Activated CD8-positive, alpha-beta memory T cell treated with anti-CD3 and anti-CD28 coated beads, Interleukin-2, amount 50 U/mL, for 4 hours (primary cell): ENCODE results near the gene PNCK.
"Not testable (repeated sequence)": the region's sequence is repeated elsewhere in the genome, so short reads cannot be mapped to it uniquely, and the experiment has no call there.

ENCODE experiments used
- DNase-seq: peaks from one replicate; pipeline ENCODE4 v3.0.0-alpha.2; 2020

The PNCK gene

GRCh38 chrX:153673428-153674218 lies at the start of gene PNCK:
TSS of gene PNCK (minus strand) at chrX:153673813. CDS start at chrX:153673076, 737 bp downstream.
- no peak for DNase-seq

DNA sequence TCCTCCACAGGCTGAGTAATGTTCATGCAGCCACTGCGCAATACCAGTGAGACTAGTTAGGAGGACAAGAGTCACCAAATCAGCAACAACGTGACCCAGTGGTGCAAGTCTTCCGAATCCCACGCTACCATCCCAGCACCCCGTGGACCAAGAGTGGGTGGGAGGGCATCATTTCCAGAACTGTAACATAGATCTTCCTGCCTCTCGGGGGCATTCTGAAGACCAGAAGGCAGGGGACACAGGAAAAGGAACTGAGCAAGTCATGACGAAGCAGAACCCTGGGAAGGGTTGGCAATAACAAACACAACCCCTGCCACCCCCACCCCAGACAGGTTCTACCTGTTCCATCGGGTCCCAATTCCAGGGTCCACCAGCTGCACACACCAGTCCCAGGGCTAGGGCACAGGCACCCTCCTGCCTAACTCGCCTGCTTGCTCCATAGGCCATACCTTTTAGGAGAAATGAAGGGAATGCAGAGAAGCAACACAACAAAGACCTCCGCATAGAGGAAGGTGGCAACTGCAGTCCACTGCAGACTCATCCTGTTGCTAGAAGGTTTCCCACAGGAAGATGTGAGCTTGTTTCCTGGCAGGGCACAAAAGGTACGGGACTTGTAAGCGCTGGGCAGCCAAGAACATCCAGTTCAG lies 49.2 kb upstream of the PNCK start:
- no peak for DNase-seq

- DNase-seq: no peak
Measured at GRCh38 chrX:153719701-153720100, 46.1 kb upstream of the PNCK start.

GRCh38 chrX:153719238-153719637 lies 45.6 kb upstream of the PNCK start:
- no peak for DNase-seq

GRCh38 chrX:153717445-153717844 lies 43.8 kb upstream of the PNCK start:
- no peak for DNase-seq

- no peak for DNase-seq
Measured at GRCh38 chrX:153714256-153714655, 40.6 kb upstream of the PNCK start.

DNA sequence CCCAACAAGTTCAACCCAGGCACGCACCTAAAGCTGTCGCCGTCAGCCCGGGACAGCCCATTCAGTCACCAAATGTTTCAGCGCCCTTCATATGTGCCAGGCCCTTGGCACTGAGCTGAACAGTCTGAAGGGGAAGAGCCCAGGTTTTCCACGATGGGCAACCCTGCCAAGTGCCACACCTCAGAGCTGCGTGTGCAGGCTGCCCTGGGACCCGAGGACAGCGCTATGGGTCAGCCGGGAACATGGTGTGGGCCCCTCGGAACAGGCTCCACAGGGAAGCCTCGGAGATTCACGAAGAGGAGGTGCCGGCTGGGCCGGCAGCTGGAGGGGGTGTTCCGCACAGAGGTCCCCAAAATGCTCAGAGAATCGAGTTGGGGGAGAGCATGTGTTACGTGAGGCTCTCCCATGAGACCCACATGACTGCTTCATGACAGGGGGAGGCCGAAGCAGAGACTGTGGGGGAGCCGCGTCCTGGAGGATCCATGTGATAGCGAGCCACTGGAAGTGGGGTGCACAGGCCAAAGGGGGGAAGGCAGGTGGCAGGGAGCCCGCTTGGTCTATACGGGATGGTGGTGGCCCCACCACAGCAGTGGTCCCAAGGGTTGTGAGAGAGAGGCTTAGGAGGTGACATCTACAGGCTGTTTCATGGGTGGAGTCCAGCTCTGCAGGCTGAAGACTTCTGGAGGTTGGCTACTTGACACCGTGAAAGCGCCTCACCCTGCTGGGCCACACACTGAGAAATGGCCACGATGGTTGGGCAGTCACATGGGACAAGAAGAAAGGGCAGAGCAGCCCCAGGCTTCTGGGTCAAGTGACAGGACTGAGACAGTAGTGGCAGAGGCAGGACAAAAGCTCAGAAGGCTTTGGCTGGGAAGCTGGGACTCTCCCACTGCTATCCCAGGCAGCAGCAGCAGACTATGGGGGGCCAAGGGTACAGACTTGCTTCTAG lies 36.4 kb upstream of the PNCK start:
- no peak for DNase-seq

DNA sequence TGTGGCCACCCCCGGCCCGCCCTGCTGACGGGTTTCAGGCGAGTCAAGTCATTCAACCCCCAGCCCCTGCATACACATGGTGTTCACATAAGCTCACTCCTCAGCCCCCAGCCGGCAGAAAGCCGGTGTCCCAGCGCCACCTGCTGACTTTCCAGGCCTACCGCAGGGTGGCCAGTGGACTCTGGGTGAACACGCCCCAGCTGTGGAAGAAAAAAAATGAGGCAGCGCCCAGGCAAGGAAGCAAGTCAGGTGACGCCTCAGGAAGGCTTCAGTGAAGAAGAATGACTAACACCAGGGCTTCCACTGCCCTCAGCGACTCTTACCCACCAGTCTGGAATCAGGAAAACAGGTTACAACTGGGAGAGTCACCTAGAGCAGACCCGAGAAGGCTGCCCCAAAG lies 34.8 kb upstream of the PNCK start:
- no peak for DNase-seq

DNA sequence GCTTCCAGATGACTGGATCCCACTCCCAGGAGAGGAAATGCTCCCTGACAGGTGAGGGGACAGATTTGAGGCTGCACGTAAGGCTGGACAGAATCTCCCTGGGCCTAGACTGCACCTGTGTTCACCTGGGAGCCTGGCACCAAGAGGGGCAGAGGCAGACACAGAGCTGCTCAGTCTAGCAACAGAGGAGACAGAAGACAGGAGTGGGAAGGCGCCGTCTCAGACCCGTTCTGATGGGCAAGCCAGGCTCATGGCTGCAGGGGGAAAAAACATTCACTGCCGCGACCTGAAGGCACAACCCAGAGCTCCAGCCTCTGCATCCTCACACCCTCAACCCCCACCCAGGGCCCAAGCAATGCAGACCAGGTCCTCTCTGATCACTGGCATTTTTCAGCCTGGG lies 33.8 kb upstream of the PNCK start:
- no peak for DNase-seq

GRCh38 chrX:153706799-153707198 lies 33.2 kb upstream of the PNCK start:
- DNase-seq: no peak

GRCh38 chrX:153705403-153706060 lies 31.9 kb upstream of the PNCK start:
- DNase-seq: not testable (repeated sequence)

DNA sequence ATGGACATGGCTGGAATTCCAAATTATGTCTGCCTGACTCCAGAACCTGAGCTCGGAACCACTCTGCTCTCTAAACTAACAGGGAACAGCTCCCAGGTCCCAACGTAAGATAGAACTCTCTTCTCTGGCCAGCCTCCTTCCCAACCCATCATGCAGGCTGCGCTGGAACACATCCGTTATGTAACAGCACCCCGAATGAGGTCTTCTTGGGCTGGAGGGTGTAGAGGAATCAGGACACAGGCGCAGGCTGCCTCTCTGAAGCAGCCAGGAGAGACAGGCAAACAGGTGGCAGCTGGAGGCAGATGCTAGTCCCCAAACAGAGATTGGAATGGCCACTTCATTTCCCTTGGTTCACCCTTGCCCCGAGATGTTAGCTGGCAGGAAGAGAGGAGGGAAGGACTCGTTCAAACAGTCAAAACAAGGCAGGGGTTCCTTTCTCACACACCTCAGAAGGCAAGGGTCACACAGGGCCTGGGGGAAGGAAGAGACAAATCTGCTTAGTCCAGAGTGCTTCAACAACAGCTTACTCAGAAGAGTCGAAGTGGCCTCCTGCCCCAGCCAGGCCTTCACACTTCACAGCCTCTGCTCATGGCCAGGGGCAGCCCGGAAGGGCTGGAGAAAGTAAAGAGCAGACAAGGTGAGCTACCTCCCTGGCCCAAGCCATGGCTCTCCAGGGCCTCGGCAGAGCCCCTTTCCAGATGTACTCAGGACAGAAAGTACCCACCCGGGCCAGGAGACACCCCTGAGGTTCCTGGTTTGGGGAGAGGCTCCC lies 31.2 kb upstream of the PNCK start:
- not testable (repeated sequence) for DNase-seq

- no peak for DNase-seq
Measured at GRCh38 chrX:153704021-153704526, 30.5 kb upstream of the PNCK start.

DNA sequence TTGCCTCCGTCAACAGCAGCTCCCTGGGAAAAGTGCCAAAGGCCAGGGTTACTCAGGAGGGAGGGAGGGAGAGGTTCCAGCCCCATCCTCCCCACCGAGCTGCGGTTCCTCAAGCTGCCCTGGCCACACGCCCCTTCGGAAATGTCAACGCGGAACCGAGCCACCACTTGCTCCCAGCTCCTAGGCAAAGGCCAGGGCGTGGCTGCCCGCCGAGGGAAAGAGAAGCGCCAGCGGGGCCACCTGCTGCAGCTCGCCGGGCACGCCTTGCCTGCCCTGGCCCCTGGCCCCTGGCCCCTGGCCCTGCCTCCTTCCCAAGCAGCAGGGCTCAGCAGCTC lies 29.4 kb upstream of the PNCK start:
- no peak for DNase-seq

GRCh38 chrX:153702336-153703035 lies 28.9 kb upstream of the PNCK start:
- DNase-seq: no peak

DNA sequence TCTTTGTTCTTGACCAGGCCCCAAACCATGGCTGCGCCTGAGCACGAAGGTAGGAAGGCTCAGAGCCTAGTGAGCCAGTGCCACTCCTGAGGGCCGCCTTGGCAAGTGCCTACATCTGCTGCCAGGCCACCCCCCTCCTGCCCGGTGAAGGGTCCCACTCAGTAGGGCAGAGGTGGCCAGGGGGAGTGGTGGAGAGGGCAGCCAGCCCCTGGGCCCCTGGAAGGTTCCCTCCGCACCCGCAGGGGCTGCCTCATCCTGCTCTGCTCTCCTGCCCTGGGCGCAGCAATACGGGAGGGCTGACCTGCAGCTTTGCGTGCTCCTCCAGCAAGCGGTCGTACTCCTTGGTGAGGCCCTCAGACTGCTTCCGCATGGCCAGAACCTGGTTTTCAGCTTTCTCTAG lies 28.1 kb upstream of the PNCK start:
- DNase-seq: no peak

- no peak for DNase-seq
Measured at GRCh38 chrX:153700967-153701366, 27.4 kb upstream of the PNCK start.

GRCh38 chrX:153700376-153700945 lies 26.8 kb upstream of the PNCK start:
- DNase-seq: no peak

DNA sequence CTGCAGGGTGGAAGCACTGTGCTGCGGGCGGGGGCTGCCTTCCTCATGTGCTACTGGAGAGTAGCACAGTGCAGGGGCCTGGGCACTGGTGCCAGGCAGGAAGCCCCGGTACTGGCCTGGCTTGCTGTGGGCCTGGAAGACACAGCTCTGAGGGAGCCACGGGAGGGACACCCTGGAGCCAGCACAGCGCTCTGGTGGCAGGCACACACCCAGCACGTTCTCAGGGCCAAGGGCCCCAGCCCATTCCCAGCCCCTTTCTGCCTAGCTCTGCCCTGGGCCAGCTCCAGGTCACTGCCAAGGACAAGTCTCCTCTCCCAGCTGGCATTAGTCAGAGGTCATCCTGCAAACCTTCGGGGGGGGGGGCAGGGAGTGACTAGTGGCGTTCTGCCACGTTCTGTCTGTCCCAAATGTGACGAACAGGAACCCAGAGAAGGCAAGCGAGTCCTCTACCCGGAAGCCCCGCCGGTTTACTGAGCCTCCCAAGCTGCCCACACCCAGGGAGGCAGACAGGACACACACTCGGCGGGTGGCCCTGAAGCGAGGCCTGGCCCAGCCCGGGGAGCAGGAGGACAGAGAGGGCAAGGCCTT lies 26.3 kb upstream of the PNCK start:
- DNase-seq: not testable (repeated sequence)

DNA sequence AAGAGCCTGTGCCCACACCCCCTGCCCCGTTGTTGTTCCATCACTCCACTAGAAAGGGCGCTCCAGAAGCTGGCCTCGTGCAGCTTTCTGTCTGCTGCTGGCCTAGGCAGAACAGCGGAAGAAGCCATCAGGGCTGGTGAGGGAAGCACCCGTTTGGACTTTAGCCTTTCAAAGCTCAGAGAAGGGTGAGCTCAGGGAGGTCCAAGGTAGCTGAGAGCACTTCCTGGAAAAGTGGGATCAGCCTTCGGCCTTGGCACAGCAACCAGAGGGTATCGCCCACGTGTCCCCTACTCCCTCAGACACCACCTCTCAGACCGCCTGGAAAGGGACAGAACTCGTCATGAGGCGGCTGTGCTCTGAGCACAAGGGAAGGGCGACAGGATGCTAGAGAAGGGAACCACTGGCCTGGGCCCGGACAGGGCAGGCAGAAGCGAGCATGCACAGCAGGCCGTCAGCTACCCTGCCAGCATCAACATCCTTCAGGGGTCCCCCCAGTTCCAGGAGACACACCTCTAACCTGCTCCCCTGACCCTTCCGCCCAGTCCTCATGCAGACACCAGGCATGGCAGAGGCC lies 25.7 kb upstream of the PNCK start:
- not testable (repeated sequence) for DNase-seq
